DMS53 (cell line): ENCODE measurements around the gene ATP1A2.
"Not testable (repeated sequence)": the region's sequence is repeated elsewhere in the genome, so short reads cannot be mapped to it uniquely, and the experiment has no call there.

ENCODE experiments used
- DNase-seq: peaks from one replicate; lab custom pipeline; 2025; lab: John Stamatoyannopoulos, UW

The ATP1A2 gene

GRCh38 chr1:160124705-160125478 is 9.3 kb downstream of the ATP1A2 start:
- DNase-seq = peak; percentile 54

GRCh38 chr1:160125746-160126145 is 10.2 kb downstream of the ATP1A2 start:
- no peak for DNase-seq

- DNase-seq = not testable (repeated sequence)
These were observed 10.8 kb downstream of the ATP1A2 start for GRCh38 chr1:160126342-160126741.

GRCh38 chr1:160127381-160127780 is 11.8 kb downstream of the ATP1A2 start:
- no peak for DNase-seq

GRCh38 chr1:160127865-160128523 is 12.4 kb downstream of the ATP1A2 start:
- DNase-seq = peak; percentile 24

- no peak for DNase-seq
These were observed 13.1 kb downstream of the ATP1A2 start for GRCh38 chr1:160128636-160129035.

- peak; percentile 35 for DNase-seq
These were observed 13.5 kb downstream of the ATP1A2 start for GRCh38 chr1:160129046-160129445.

GRCh38 chr1:160129558-160129957 is 14.0 kb downstream of the ATP1A2 start:
- DNase-seq = no peak

- no peak for DNase-seq
These were observed 14.4 kb downstream of the ATP1A2 start for GRCh38 chr1:160129966-160130365.

- no peak for DNase-seq
These were observed 14.9 kb downstream of the ATP1A2 start for GRCh38 chr1:160130486-160130885.

- DNase-seq = peak; percentile 54
These were observed 15.4 kb downstream of the ATP1A2 start for GRCh38 chr1:160130939-160131338.

GRCh38 chr1:160131803-160132565 is 16.4 kb downstream of the ATP1A2 start:
- DNase-seq = no peak

GRCh38 chr1:160133990-160134770 is 18.6 kb downstream of the ATP1A2 start:
- DNase-seq = no peak

- no peak for DNase-seq
These were observed 19.4 kb downstream of the ATP1A2 start for GRCh38 chr1:160134791-160135572.

- peak; percentile 11 for DNase-seq
These were observed 20.8 kb downstream of the ATP1A2 start for GRCh38 chr1:160136121-160136925.

- DNase-seq = no peak
These were observed 21.3 kb downstream of the ATP1A2 start for GRCh38 chr1:160136926-160137200.

- no peak for DNase-seq
These were observed 21.8 kb downstream of the ATP1A2 start for GRCh38 chr1:160137216-160137862.

- no peak for DNase-seq
These were observed 24.3 kb downstream of the ATP1A2 start for GRCh38 chr1:160139840-160140239.

- DNase-seq = no peak
These were observed 28.1 kb downstream of the ATP1A2 start for GRCh38 chr1:160143695-160144094.

GRCh38 chr1:160144921-160145320 is 29.4 kb downstream of the ATP1A2 start:
- no peak for DNase-seq
